ENCODE measurements around the gene PDCD7. TPM values are rescaled to one million over a fixed set of nuclear protein-coding genes. Genes with fewer than 3 reads are reported as not detected.
"Not testable (repeated sequence)": the region's sequence is repeated elsewhere in the genome, so short reads cannot be mapped to it uniquely, and the experiment has no call there.

The PDCD7 gene
- total RNA-seq, 4 donors from 2014 or later = 6.5 to 23.1 (median 17.8) TPM

DNA sequence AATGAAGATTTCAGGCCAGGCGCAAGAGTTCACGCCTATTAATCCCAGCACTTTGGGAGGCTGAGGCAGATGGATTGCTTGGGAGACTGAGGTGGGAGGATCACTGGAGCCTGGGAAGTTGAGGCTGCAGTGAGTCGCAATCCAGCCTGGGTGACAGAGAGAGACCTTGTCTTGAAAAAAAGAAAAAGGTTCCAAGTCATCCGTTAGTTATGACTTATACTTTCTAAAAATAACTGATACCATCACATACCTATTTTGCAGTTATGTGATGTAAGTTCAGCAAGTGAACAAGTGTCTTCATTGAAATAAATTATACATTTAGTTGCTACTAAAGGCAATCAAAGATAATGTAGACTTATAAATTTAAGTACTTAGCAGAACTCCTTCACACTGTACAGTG, 29.4 kb upstream of the PDCD7 start:
- Histone ChIP-seq H3K9me3 (no peaks in the 10 kb centered on the region), H3K27ac (no peak overlapping the region), H3K4me1 (no peaks in the 10 kb centered on the region), H3K4me3 (no peak overlapping the region), H3K36me3 (peaks cover 0 to 73% (median 0%) of the 10 kb centered on the region in 3 donors), H3K27me3 (no peaks in the 10 kb centered on the region)
- TF ChIP-seq POLR2A (IDR thresholded peaks at IDR 0.05) = no peak
- TF ChIP-seq, protein P1, sequence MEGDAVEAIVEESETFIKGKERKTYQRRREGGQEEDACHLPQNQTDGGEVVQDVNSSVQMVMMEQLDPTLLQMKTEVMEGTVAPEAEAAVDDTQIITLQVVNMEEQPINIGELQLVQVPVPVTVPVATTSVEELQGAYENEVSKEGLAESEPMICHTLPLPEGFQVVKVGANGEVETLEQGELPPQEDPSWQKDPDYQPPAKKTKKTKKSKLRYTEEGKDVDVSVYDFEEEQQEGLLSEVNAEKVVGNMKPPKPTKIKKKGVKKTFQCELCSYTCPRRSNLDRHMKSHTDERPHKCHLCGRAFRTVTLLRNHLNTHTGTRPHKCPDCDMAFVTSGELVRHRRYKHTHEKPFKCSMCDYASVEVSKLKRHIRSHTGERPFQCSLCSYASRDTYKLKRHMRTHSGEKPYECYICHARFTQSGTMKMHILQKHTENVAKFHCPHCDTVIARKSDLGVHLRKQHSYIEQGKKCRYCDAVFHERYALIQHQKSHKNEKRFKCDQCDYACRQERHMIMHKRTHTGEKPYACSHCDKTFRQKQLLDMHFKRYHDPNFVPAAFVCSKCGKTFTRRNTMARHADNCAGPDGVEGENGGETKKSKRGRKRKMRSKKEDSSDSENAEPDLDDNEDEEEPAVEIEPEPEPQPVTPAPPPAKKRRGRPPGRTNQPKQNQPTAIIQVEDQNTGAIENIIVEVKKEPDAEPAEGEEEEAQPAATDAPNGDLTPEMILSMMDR (IDR thresholded peaks at IDR 0.05) = no peak
- no peak for DNase-seq

DNA sequence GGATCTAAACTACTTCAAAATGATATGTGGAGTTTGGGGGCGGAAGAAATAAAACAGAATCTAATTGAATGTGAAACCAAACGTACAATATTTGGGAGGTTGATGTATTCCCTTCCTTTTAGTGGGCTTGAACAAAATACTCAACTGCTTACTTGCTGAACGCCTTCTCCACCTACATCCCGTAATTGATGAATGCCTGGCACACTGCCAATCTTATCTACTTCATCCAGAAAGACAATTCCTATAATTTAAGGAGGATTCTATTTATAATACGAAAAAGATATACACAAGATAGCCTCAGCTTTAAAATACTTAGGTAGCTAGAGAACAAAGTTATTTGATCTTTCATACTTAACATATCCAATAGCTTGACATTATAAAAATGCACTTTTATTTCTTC, 23.1 kb upstream of the PDCD7 start:
- no peak for DNase-seq
- H3K36me3 ChIP-seq = peaks cover 0 to 89% (median 0%) of the 10 kb centered on the region in 3 donors
- no peaks in the 10 kb centered on the region for H3K27me3 ChIP-seq
- no peak overlapping the region for H3K27ac ChIP-seq
- H3K4me3 ChIP-seq = no peak overlapping the region
- no peaks in the 10 kb centered on the region for H3K4me1 ChIP-seq
- TF ChIP-seq POLR2A (IDR thresholded peaks at IDR 0.05) = no peak
- TF ChIP-seq, protein P1 (IDR thresholded peaks at IDR 0.05) = no peak
- H3K9me3 ChIP-seq = no peaks in the 10 kb centered on the region

DNA sequence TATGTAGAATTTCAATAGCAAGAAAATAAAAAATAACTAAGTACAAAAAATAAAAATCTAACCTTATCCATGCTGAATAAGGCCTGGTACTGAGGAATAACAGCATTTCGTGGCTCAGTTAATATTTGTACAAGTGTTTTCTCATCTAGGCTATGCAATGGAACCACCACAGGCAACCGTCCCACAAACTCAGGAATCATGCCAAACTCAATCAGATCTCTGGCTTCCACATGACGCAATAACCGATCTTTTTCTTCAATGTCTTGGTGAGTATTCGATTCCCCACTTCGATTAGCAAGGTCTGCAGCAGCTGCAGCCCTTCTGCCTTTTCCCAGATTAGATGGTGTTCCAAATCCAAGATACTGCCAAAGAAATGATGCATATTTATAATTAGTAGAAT, 21.1 kb upstream of the PDCD7 start:
- Histone ChIP-seq H3K36me3 (peaks cover 0 to 90% (median 0%) of the 10 kb centered on the region in 3 donors), H3K27me3 (no peaks in the 10 kb centered on the region), H3K4me1 (no peaks in the 10 kb centered on the region), H3K27ac (no peak overlapping the region), H3K4me3 (no peak overlapping the region), H3K9me3 (no peaks in the 10 kb centered on the region)
- DNase-seq = no peak
- TF ChIP-seq POLR2A (IDR thresholded peaks at IDR 0.05) = no peak
- TF ChIP-seq, protein P1 (IDR thresholded peaks at IDR 0.05) = no peak

DNA sequence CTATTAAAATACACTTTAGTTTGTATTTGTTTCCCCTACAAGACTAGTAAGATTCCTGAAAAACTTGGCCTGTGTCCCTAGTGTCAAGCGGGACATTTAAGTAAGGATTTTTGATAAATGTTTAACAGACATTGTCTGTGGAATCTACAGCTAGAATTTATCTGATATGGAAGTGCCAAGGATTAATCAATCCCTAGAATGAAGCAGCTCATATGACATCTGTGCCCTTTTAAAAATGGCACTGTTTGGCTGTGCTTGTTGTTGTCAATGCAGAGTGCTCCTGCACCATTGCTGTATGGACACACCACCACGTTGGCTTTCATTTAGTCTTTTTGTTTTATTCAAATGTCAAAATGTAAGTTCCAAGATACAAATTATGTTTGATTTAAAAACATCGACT, 14.3 kb upstream of the PDCD7 start:
- Histone ChIP-seq H3K36me3 (peaks cover 0 to 52% (median 0%) of the 10 kb centered on the region in 3 donors), H3K9me3 (no peaks in the 10 kb centered on the region), H3K4me3 (no peak overlapping the region), H3K27me3 (no peaks in the 10 kb centered on the region), H3K4me1 (no peaks in the 10 kb centered on the region), H3K27ac (no peak overlapping the region)
- no peak for TF ChIP-seq POLR2A (IDR thresholded peaks at IDR 0.05)
- TF ChIP-seq, protein P1 (IDR thresholded peaks at IDR 0.05) = no peak
- DNase-seq = no peak

DNA sequence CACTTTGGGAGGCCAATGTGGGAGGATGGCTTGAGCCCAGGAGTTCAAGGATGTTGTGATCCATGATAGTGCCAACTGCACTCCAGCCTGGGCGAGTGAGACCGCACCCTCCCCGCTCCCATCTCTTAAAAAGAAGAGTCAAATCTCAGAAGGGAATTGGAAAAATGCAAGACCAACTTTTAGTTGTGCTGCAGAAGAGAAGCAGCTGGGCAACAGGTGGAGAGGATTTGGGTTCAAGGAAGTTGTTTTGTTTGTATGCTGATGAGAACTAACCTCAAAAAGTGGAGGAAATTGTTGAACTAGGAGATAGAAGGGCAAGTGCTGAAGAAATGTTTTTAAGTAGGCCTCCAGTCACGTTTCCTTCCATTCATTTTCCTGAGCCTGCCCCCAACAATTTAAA, 12.8 kb upstream of the PDCD7 start:
- TF ChIP-seq, protein P1 (IDR thresholded peaks at IDR 0.05) = no peak
- no peak for TF ChIP-seq POLR2A (IDR thresholded peaks at IDR 0.05)
- Histone ChIP-seq H3K36me3 (peaks cover 0 to 37% (median 0%) of the 10 kb centered on the region in 3 donors), H3K27ac (no peak overlapping the region), H3K4me3 (no peak overlapping the region), H3K4me1 (no peaks in the 10 kb centered on the region), H3K27me3 (no peaks in the 10 kb centered on the region), H3K9me3 (no peaks in the 10 kb centered on the region)
- no peak for DNase-seq

DNA sequence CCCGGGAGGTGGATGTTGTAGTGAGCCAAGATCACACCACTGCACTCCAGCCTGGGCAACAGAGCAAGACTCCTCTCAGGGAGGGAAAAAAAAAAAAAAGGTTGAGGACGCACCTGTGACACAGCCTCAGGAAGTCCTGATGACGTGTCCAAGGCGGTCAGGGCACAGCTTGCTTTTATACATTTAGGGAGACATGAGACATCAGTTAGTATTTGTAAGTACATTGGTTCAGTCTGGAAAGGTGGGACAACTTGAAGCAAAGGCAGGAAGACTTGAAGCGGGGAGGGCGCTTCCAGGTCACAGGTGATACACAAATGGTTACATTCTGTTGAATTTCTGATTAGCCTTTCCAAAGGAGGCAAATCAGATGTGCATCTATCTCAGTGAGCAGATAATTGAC, 5.0 kb upstream of the PDCD7 start:
- not testable (repeated sequence) for H3K4me3 ChIP-seq, H3K27ac ChIP-seq, H3K9me3 ChIP-seq, DNase-seq, H3K36me3 ChIP-seq, H3K4me1 ChIP-seq, H3K27me3 ChIP-seq

DNA sequence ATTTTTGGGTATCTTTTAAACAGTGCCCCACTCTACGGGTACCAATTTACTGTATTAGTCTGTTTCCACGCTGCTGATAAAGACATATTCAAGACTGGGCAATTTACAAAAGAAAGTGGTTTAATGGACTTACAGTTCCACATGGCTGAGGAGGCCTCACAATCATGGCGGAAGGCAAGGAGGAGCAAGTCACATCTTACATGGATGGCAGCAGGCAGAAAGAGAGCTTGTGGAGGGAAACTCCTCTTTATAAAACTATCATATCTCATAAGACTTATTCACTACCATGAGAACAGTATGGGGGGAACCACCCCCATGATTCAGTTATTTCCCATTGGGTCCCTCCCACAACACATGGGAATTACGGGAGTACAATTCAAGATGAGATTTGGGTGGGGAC, 4.3 kb upstream of the PDCD7 start:
- not testable (repeated sequence) for H3K4me1 ChIP-seq, H3K36me3 ChIP-seq, H3K4me3 ChIP-seq, H3K9me3 ChIP-seq, H3K27me3 ChIP-seq, H3K27ac ChIP-seq, DNase-seq

DNA sequence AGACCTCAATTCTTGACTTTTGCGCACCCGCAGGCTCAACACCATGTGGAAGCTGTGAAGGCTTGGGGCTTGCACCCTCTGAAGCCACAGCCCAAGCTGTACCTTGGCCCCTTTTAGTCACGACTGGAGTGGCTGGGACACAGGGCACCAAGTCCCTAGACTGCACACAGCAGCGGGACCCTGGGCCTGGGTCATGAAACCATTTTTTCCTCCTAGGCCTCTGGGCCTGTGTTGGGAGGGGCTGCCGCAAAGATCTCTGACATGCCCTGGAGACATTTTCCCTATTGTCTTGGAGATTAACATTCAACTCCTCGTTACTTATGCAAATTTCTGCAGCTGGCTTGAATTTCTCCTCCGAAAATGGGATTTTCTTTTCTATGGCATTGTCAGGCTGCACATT, 3.5 kb upstream of the PDCD7 start:
- H3K36me3 ChIP-seq = not testable (repeated sequence)
- H3K4me1 ChIP-seq = peaks cover 0 to 12% (median 2%) of the 10 kb centered on the region in 4 donors

More for the DNA sequence above, 3.5 kb upstream of the PDCD7 start:
- not testable (repeated sequence) for H3K4me3 ChIP-seq, DNase-seq, H3K27me3 ChIP-seq, H3K27ac ChIP-seq, H3K9me3 ChIP-seq

All from Peyer's patch (tissue), 4 donors.